Activated CD4-positive, alpha-beta T cell treated with anti-CD3 and anti-CD28 coated beads, Interleukin-2, amount 10 ng/mL, durations not matched to agents 7 days and 5 days (primary cell): ENCODE data around the gene NPPC. TPM values are rescaled to one million over a fixed set of nuclear protein-coding genes. Genes with fewer than 3 reads are reported as not detected.

Experiments used
- CTCF ChIA-PET: fragments of 350-600 bp; sonication (Branson Sonifier 250); formaldehyde crosslinking; loops from one replicate; lab custom pipeline; 2021; ENCODE audit warnings: antibody characterized with exemption; lab: Charles Lee
- POLR2A ChIA-PET: fragments of 350-600 bp; sonication (Branson Sonifier 250); formaldehyde crosslinking; loops from one replicate; lab custom pipeline; 2021; ENCODE audit warnings: antibody characterized with exemption; lab: Charles Lee
- DNase-seq: peaks from one replicate; pipeline ENCODE4 v3.0.0-alpha.2; 2020
- H3K27ac Mint-ChIP-seq: one replicate; pipeline ENCODE4 v1.8.0; 2021; ENCODE audit warnings: mild to moderate bottlenecking, moderate library complexity, mixed read lengths
- H3K27me3 Mint-ChIP-seq: one replicate; pipeline ENCODE4 v1.8.0; 2021; ENCODE audit warnings: mixed read lengths
- H3K36me3 Mint-ChIP-seq: one replicate; pipeline ENCODE4 v1.8.0; 2021; ENCODE audit warnings: low read depth, mixed read lengths
- H3K4me1 Mint-ChIP-seq: one replicate; pipeline ENCODE4 v1.8.0; 2021; ENCODE audit warnings: mixed read lengths
- H3K4me3 Mint-ChIP-seq: one replicate; pipeline ENCODE4 v1.8.0; 2021; ENCODE audit warnings: mild to moderate bottlenecking, moderate library complexity, mixed read lengths
- H3K9me3 Mint-ChIP-seq: one replicate; pipeline ENCODE4 v1.8.0; 2021; ENCODE audit warnings: mixed read lengths
- total RNA-seq, 2 experiments: library from RNA; stranded (reverse); gene quantifications; one replicate each; pipeline ENCODE4 v1.2.3, GENCODE V29; 2021

NPPC gene
- total RNA-seq, 2 experiments from 2014 or later = not detected

GRCh38 chr2:231932985-231933915, 7.1 kb upstream of the NPPC start:
- Mint-ChIP-seq H3K36me3 (no peaks in the 10 kb centered on the region), H3K9me3 (no peaks in the 10 kb centered on the region), H3K27ac (no peak overlapping the region), H3K27me3 (peaks cover 21% of the 10 kb centered on the region), H3K4me1 (no peaks in the 10 kb centered on the region), H3K4me3 (no peak overlapping the region)
- CTCF ChIA-PET = no interaction called here
- POLR2A ChIA-PET = no interaction called here
- DNase-seq = no peak

- no peak overlapping the region for H3K4me3 Mint-ChIP-seq
- DNase-seq = no peak
- peaks cover 27% of the 10 kb centered on the region for H3K27me3 Mint-ChIP-seq
- CTCF ChIA-PET = no interaction called here
- POLR2A ChIA-PET = no interaction called here
- H3K27ac Mint-ChIP-seq = no peak overlapping the region
- no peaks in the 10 kb centered on the region for H3K4me1 Mint-ChIP-seq
- no peaks in the 10 kb centered on the region for H3K36me3 Mint-ChIP-seq
- H3K9me3 Mint-ChIP-seq = no peaks in the 10 kb centered on the region
Observed at GRCh38 chr2:231932711-231932970, 6.4 kb upstream of the NPPC start.

- CTCF ChIA-PET = interaction anchor here (0.5 to 1.3 kb wide), 3 partner anchors 9 to 1091 kb away, joined by 3 to 4 read pairs (median 3); no protein-coding TSS in a partner anchor
- Mint-ChIP-seq H3K4me3 (no peak overlapping the region), H3K27ac (no peak overlapping the region), H3K36me3 (no peaks in the 10 kb centered on the region), H3K4me1 (peaks cover 7% of the 10 kb centered on the region), H3K27me3 (peaks cover 38% of the 10 kb centered on the region), H3K9me3 (no peaks in the 10 kb centered on the region)
- DNase-seq = peak; percentile 2
- POLR2A ChIA-PET = no interaction called here
Observed at GRCh38 chr2:231931481-231931915, 5.3 kb upstream of the NPPC start.

- DNase-seq = peak; percentile 2
- Mint-ChIP-seq H3K36me3 (no peaks in the 10 kb centered on the region), H3K27ac (no peak overlapping the region), H3K27me3 (peaks cover 39% of the 10 kb centered on the region), H3K4me1 (peaks cover 7% of the 10 kb centered on the region), H3K4me3 (no peak overlapping the region), H3K9me3 (no peaks in the 10 kb centered on the region)
- ChIA-PET POLR2A (no interaction called here), CTCF (interaction anchor here (0.5 to 1.3 kb wide), 4 partner anchors 10 to 73 kb away, joined by 3 to 5 read pairs (median 4); no protein-coding TSS in a partner anchor)
Observed at GRCh38 chr2:231930593-231931281, 4.5 kb upstream of the NPPC start.

GRCh38 chr2:231929961-231930592, 3.9 kb upstream of the NPPC start:
- Mint-ChIP-seq H3K9me3 (no peaks in the 10 kb centered on the region), H3K36me3 (no peaks in the 10 kb centered on the region), H3K4me3 (no peak overlapping the region), H3K27ac (no peak overlapping the region), H3K4me1 (peaks cover 7% of the 10 kb centered on the region), H3K27me3 (peaks cover 39% of the 10 kb centered on the region)
- DNase-seq = peak; percentile 16
- ChIA-PET POLR2A (no interaction called here), CTCF (interaction anchor here (0.7 to 1.3 kb wide), 3 partner anchors 10 to 14 kb away, joined by 3 to 4 read pairs (median 3); no protein-coding TSS in a partner anchor)

- peak; percentile 3 for DNase-seq
- Mint-ChIP-seq H3K36me3 (no peaks in the 10 kb centered on the region), H3K9me3 (no peaks in the 10 kb centered on the region), H3K27me3 (peaks cover 48% of the 10 kb centered on the region), H3K4me1 (peaks cover 10% of the 10 kb centered on the region), H3K27ac (no peak overlapping the region), H3K4me3 (no peak overlapping the region)
- POLR2A ChIA-PET = no interaction called here
- CTCF ChIA-PET = interaction anchor here (0.6 to 1.0 kb wide), 2 partner anchors 8 to 400 kb away, joined by 3 to 4 read pairs; no protein-coding TSS in a partner anchor
Observed at GRCh38 chr2:231928901-231929725, 2.9 kb upstream of the NPPC start.

GRCh38 chr2:231928481-231928880, 2.3 kb upstream of the NPPC start:
- Mint-ChIP-seq H3K9me3 (no peaks in the 10 kb centered on the region), H3K27me3 (peaks cover 54% of the 10 kb centered on the region), H3K4me3 (no peak overlapping the region), H3K27ac (no peak overlapping the region), H3K4me1 (peaks cover 10% of the 10 kb centered on the region), H3K36me3 (no peaks in the 10 kb centered on the region)
- ChIA-PET POLR2A (no interaction called here), CTCF (interaction anchor here (1.0 kb wide), 1 partner anchor 9 kb away, joined by 3 read pairs; no protein-coding TSS in a partner anchor)
- DNase-seq = peak; percentile 3

- Mint-ChIP-seq H3K4me3 (no peak overlapping the region), H3K27ac (no peak overlapping the region), H3K9me3 (no peaks in the 10 kb centered on the region), H3K36me3 (no peaks in the 10 kb centered on the region), H3K4me1 (peaks cover 10% of the 10 kb centered on the region), H3K27me3 (peaks cover 53% of the 10 kb centered on the region)
- no peak for DNase-seq
- CTCF ChIA-PET = interaction anchor here (1.1 to 1.3 kb wide), 2 partner anchors 214 to 387 kb away, joined by 4 to 5 read pairs; no protein-coding TSS in a partner anchor
- POLR2A ChIA-PET = no interaction called here
Observed at GRCh38 chr2:231927566-231927890, 1.3 kb upstream of the NPPC start.

GRCh38 chr2:231926761-231927565, 767 bp upstream of the NPPC start:
- no peaks in the 10 kb centered on the region for H3K36me3 Mint-ChIP-seq
- CTCF ChIA-PET = interaction anchor here (0.6 to 3.3 kb wide), 5 partner anchors 215 to 612 kb away, joined by 3 to 20 read pairs (median 5); no protein-coding TSS in a partner anchor
- H3K4me1 Mint-ChIP-seq = peaks cover 10% of the 10 kb centered on the region
- POLR2A ChIA-PET = no interaction called here
- H3K9me3 Mint-ChIP-seq = no peaks in the 10 kb centered on the region
- no peak for DNase-seq
- H3K27ac Mint-ChIP-seq = no peak overlapping the region
- peaks cover 53% of the 10 kb centered on the region for H3K27me3 Mint-ChIP-seq
- peak overlapping the region; percentile 61 for H3K4me3 Mint-ChIP-seq

- Mint-ChIP-seq H3K27ac (no peak overlapping the region), H3K4me3 (peak overlapping the region; percentile 7), H3K36me3 (no peaks in the 10 kb centered on the region), H3K9me3 (no peaks in the 10 kb centered on the region), H3K4me1 (peaks cover 10% of the 10 kb centered on the region), H3K27me3 (peaks cover 50% of the 10 kb centered on the region)
- ChIA-PET CTCF (interaction anchor here (0.7 to 3.3 kb wide), 7 partner anchors 18 to 401 kb away, joined by 4 to 20 read pairs (median 5); no protein-coding TSS in a partner anchor), POLR2A (no interaction called here)
- DNase-seq = peak; percentile 64
Observed at GRCh38 chr2:231925303-231926179, 655 bp downstream of the NPPC start.

- CTCF ChIA-PET = interaction anchor here (0.6 to 3.3 kb wide), 7 partner anchors 17 to 402 kb away, joined by 3 to 20 read pairs (median 5); no protein-coding TSS in a partner anchor
- Mint-ChIP-seq H3K27me3 (peaks cover 50% of the 10 kb centered on the region), H3K4me3 (peak overlapping the region; percentile 20), H3K9me3 (no peaks in the 10 kb centered on the region), H3K27ac (no peak overlapping the region), H3K4me1 (peaks cover 10% of the 10 kb centered on the region), H3K36me3 (no peaks in the 10 kb centered on the region)
- no peak for DNase-seq
- POLR2A ChIA-PET = no interaction called here
Observed at GRCh38 chr2:231924889-231925275, 1.3 kb downstream of the NPPC start.
